ENCODE results near the gene INA.

- no peak for TF ChIP-seq POLR2AphosphoS5 (IDR thresholded peaks at IDR 0.05; ENCODE audit: borderline replicate concordance, low read depth, low read length)
- no peak for TF ChIP-seq EZH2 (IDR thresholded peaks at IDR 0.05)
Measured at GRCh38 chr10:103262229-103262628, 14.7 kb upstream of the INA start.
